ENCODE measurements around the gene JPH4. TPM values are rescaled to one million over a fixed set of nuclear protein-coding genes. Genes with fewer than 3 reads are reported as not detected.

JPH4 gene
- polyA plus RNA-seq, 1 donor (not counting 4 experiments of a cell fraction or from before 2014, with no cell fraction given): 0.01 TPM

DNA sequence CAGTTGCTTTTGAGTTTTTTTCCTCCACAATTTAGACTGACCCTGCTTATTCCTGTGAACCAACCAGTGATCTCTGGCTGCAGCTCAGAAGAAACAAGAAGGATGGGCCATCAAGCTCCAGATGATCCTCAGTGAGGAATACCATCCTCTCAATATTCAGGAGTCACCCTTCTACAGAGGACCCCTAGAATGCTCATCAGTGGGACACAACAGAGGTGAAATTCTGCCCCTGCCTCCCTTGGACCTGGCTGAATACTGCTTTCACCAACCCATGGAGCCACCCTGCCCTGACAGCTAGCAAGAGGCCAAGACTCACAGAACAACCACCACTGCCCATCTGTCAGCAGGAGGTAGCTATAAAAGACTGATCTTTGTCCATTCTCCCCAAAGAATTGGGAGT, 48.4 kb upstream of the JPH4 start:
- FAIRE-seq (no peak), DNase-seq (ENCODE audit: low read depth, low spot score) (no peak)
- H4K20me1 ChIP-seq (ENCODE audit: control insufficient read depth, extremely low read depth, insufficient read depth, low read length): no peaks in the 10 kb centered on the region
- no peak overlapping the region for H3K27ac ChIP-seq (ENCODE audit: control insufficient read depth, insufficient read depth, low read length)
- no peaks in the 10 kb centered on the region for H3K27me3 ChIP-seq (ENCODE audit: control insufficient read depth, extremely low read depth, insufficient read depth, low read length)
- dilution Hi-C loops (cut with MboI; ENCODE audit: extremely low pct_ligation_motif_present, low sequenced_read_pairs): no loop called here
- peaks cover 2% of the 10 kb centered on the region for H3K9me3 ChIP-seq (ENCODE audit: control insufficient read depth, low read depth, low read length)
- H3K9me1 ChIP-seq (ENCODE audit: control insufficient read depth, extremely low read depth, insufficient read depth, low read length): no peaks in the 10 kb centered on the region
- H3K36me3 ChIP-seq (ENCODE audit: control insufficient read depth in 2 of 2, extremely low read depth in 1 of 2, insufficient read depth in 2 of 2, low read length in 2 of 2): no peaks in the 10 kb centered on the region
- H3K9ac ChIP-seq (ENCODE audit: control insufficient read depth, extremely low read depth, insufficient read depth, low read length): no peak overlapping the region
- TF ChIP-seq, protein P1, sequence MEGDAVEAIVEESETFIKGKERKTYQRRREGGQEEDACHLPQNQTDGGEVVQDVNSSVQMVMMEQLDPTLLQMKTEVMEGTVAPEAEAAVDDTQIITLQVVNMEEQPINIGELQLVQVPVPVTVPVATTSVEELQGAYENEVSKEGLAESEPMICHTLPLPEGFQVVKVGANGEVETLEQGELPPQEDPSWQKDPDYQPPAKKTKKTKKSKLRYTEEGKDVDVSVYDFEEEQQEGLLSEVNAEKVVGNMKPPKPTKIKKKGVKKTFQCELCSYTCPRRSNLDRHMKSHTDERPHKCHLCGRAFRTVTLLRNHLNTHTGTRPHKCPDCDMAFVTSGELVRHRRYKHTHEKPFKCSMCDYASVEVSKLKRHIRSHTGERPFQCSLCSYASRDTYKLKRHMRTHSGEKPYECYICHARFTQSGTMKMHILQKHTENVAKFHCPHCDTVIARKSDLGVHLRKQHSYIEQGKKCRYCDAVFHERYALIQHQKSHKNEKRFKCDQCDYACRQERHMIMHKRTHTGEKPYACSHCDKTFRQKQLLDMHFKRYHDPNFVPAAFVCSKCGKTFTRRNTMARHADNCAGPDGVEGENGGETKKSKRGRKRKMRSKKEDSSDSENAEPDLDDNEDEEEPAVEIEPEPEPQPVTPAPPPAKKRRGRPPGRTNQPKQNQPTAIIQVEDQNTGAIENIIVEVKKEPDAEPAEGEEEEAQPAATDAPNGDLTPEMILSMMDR (optimal IDR thresholded peaks at IDR 0.05 in 1 of 3, IDR thresholded peaks at IDR 0.05 in 1 of 3, conservative IDR thresholded peaks at IDR 0.05 in 1 of 3; ENCODE audit: extremely low read depth in 1 of 3, insufficient read depth in 2 of 3, low read length in 3 of 3): no peak
- TF ChIP-seq EZH2 (IDR thresholded peaks at IDR 0.05; ENCODE audit: low read length): no peak
- H3K79me2 ChIP-seq (ENCODE audit: control insufficient read depth, insufficient read depth, low read length): no peaks in the 10 kb centered on the region
- no peak overlapping the region for H3K4me3 ChIP-seq (ENCODE audit: control insufficient read depth in 2 of 3, extremely low read depth in 1 of 3, insufficient read depth in 2 of 3, low read depth in 1 of 3, low read length in 3 of 3)
- no peak overlapping the region for H2AFZ ChIP-seq (ENCODE audit: control insufficient read depth, low read length)
- H3K4me1 ChIP-seq (ENCODE audit: control insufficient read depth, extremely low read depth, insufficient read depth, low read length): peaks cover 4% of the 10 kb centered on the region
- no peak overlapping the region for H3K4me2 ChIP-seq (ENCODE audit: control insufficient read depth, extremely low read depth, insufficient read depth, low read depth, low read length)

DNA sequence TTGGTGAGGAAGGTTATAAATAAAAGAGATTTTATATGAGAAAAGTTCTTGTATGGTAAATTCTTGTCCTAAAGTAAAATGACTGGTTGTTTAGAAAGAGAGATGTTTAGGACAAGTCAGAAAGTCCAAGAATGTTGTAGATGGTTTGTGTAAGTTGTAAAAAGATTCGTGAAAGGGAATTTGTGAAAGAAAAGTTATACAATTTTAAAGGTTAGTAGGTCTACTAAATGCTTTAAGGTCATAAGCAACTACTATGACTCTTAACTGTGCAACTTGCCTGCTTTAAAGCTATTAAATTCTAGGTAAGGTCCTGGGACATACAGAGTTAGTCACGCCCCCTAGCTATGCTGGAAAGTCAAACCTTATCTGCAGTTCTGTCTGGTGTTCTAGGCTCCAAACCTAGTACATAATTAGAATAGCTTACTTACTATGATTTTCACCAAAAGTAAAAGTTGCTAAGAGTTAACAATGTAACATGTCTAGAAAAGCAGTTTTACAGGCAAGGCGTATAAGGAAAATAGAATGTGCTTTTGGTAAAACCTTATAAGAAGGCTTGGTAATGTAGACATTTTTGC, 46.3 kb upstream of the JPH4 start:
- Histone ChIP-seq H3K4me2 (ENCODE audit: control insufficient read depth, extremely low read depth, insufficient read depth, low read depth, low read length) (no peak overlapping the region), H3K79me2 (ENCODE audit: control insufficient read depth, insufficient read depth, low read length) (no peaks in the 10 kb centered on the region), H3K9me3 (ENCODE audit: control insufficient read depth, low read depth, low read length) (peaks cover 2% of the 10 kb centered on the region), H3K27ac (ENCODE audit: control insufficient read depth, insufficient read depth, low read length) (no peak overlapping the region), H3K4me3 (ENCODE audit: control insufficient read depth in 2 of 3, extremely low read depth in 1 of 3, insufficient read depth in 2 of 3, low read depth in 1 of 3, low read length in 3 of 3) (no peak overlapping the region), H3K9me1 (ENCODE audit: control insufficient read depth, extremely low read depth, insufficient read depth, low read length) (no peaks in the 10 kb centered on the region), H3K36me3 (ENCODE audit: control insufficient read depth in 2 of 2, extremely low read depth in 1 of 2, insufficient read depth in 2 of 2, low read length in 2 of 2) (no peaks in the 10 kb centered on the region), H3K9ac (ENCODE audit: control insufficient read depth, extremely low read depth, insufficient read depth, low read length) (no peak overlapping the region), H3K27me3 (ENCODE audit: control insufficient read depth, extremely low read depth, insufficient read depth, low read length) (no peaks in the 10 kb centered on the region), H3K4me1 (ENCODE audit: control insufficient read depth, extremely low read depth, insufficient read depth, low read length) (no peaks in the 10 kb centered on the region), H2AFZ (ENCODE audit: control insufficient read depth, low read length) (no peak overlapping the region), H4K20me1 (ENCODE audit: control insufficient read depth, extremely low read depth, insufficient read depth, low read length) (no peaks in the 10 kb centered on the region)
- DNase-seq (ENCODE audit: low read depth, low spot score): no peak
- dilution Hi-C loops (cut with MboI; ENCODE audit: extremely low pct_ligation_motif_present, low sequenced_read_pairs): no loop called here
- FAIRE-seq: no peak
- TF ChIP-seq, protein P1 (optimal IDR thresholded peaks at IDR 0.05 in 1 of 3, IDR thresholded peaks at IDR 0.05 in 1 of 3, conservative IDR thresholded peaks at IDR 0.05 in 1 of 3; ENCODE audit: extremely low read depth in 1 of 3, insufficient read depth in 2 of 3, low read length in 3 of 3): no peak
- TF ChIP-seq EZH2 (IDR thresholded peaks at IDR 0.05; ENCODE audit: low read length): no peak

All from keratinocyte (primary cell).